GM19372 (cell line): Measurements from ENCODE around the gene PPP1R26.
"Not testable (repeated sequence)": the region's sequence is repeated elsewhere in the genome, so short reads cannot be mapped to it uniquely, and the experiment has no call there.

Experiments
- ATAC-seq: cut with Tn5 transposase; IDR thresholded peaks from one replicate; pipeline ENCODE4 v1.9.1; 2021; ENCODE audit warnings: mild to moderate bottlenecking, low read depth, moderate library complexity; ENCODE audit not compliant: unreplicated experiment

Gene PPP1R26

DNA sequence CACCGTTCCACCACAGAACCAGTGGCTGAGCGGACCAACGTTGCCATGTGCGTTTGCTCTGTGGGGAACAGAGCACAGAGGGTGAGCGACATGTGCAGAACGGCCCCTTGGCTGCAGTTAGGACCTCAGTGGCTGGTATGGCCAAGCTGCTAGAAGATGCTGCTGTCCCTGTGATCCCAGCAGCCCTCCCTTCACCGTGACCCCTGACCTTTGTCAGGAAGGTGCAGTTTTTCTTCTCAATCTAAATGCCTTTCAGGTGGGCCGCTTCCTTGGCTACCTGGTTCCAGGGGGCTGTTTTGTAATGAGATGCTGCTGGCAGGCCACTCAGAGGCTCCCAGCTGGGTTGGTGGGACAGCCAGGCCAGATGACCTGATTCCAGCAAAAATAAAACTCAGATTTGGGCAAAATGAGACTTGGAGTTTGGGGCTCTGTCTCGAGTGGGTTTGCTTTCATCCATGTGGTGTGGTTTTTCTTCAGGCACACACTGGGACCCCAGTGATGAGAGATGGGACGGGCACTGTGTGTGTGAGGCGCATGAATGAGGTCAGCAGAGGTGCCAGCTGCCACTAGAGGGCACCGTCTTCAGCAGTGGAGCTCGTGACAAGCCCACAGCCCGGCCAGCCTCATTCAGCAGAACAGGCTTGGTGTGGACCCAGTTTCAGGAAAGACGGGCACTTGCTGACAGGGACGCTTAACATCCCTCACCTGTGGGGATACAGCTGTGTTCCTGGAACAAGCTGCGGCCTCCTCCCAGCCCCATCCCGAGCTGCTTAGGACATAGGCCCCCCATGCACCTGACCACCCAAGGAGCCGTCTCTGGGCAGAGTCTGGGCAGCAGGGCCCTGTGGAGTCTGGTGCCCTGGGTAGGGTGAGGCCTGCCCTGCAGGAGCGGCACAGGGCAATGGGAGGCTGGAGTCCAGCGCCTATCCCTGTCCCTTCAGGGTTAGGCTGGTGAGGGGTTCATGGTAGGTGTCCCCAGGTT is 25.0 kb downstream of the PPP1R26 start:
- no peak for ATAC-seq

DNA sequence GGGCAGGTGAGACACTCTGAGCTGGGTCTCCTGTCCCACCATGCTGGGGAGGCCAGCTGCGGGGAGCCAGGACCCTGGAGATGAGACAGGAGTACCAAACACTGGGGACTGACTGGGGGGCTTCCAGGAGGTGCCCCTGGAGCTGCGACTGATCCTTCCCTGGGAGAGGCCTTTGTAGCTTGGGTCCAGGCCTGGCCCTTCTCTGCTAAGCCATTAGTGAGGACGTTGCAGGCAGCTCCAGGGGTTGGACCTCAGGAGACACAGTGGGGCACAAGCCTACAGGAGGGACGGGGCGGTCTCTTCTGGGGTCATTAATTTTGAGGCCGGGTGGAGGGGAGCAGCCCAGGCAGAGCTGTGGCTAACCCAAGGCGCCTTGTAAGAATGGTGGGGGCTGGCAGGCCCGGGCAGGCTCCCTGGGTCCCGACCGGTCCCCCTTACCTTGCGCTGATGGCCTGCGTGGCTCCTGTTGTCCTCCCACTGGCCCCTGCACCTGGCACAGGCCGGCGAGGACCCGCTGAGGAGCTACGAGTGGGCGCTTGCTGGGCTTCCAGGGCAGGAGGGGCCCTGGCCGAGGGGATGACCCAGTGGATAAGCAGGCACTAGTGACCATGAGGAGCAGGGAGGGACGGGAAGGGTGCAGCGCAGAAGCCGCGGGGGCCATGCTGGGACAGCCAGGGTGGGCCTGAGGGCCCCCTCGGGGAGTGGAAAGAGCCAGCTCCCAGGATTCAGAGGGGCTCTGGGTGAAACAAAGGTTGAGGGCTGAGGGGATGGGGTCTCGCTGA is 26.0 kb downstream of the PPP1R26 start:
- ATAC-seq: no peak

DNA sequence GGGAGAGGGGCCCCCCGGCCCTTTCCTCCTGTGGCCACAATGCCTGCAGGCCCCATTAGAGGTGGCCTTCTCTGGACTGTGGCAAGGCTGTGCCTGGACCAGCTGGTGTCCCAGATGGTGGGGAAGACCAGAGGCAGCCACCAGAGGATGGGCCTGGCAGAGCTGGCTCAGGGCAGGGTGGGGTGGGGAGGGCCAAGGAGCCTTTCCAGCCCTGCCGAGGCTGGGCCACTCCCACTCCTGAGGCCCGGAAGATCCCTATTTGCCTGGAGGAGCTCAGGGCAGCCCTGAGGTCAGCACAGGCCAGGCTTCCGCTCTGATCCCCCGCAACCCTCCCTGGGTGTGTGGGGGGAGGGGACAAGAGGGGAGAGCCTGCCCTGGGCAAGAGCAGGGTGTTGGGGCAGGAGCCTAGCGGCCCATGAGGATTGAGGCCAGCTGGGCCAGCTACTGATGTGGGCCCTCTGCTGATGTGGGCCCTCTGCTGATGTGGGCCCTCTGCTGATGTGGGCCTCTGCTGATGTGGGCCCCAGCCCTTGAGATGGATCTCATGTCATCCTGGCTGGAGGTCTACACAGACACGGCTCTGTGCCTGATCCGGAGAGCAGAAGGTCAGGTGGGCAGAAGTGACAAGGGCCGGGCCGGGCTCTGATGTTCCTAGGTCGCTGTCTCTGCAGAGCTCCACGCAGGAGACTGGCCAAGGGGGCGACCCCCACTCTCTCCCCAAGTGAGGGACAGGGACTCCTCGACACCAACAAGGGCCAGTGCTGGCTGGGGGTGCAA is 26.9 kb downstream of the PPP1R26 start:
- ATAC-seq: no peak

DNA sequence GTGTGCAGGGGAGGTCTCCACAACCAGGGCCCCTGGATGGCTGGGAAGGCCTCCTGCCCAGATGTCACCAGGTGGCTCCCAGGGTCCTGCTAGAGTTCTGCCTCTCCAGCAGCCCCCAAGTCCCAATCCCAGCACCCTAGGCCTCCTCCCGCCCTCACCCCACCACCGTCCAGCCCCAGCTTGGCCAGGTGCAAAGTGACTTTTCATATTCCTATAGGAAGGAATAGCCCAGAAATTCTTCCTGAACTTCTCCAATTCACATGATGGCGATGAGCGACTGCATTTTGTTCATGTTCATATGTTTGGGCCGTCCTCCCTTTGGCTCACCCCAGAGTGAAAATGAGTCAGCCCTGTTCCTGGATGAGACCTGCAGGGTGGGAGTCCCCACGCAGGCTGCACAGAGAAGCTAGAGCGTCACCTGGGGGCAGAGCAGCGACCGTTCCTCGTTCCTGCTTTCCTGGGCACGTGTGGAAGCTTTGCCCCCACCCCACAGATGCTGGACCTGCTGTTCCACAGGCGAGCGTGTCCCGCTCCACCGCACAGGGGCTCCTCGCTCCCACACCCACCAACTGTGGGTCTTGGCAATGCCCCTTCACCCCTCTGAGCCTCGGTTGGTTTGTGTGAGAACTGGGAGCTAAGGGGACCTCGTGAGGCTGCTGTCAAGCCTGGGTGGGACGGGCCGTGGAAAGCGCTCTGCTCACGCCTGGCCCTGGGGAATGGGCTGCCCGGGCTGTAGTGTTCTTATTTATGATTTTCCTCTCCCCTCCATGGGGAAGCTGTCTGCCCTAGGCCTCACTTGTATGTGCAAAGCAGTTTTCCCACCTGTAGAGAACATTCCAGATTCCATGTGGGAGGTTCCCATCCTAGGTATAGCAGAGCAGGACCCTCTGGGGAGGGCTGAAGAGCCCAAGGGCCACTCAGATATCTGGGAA is 27.8 kb downstream of the PPP1R26 start:
- no peak for ATAC-seq

DNA sequence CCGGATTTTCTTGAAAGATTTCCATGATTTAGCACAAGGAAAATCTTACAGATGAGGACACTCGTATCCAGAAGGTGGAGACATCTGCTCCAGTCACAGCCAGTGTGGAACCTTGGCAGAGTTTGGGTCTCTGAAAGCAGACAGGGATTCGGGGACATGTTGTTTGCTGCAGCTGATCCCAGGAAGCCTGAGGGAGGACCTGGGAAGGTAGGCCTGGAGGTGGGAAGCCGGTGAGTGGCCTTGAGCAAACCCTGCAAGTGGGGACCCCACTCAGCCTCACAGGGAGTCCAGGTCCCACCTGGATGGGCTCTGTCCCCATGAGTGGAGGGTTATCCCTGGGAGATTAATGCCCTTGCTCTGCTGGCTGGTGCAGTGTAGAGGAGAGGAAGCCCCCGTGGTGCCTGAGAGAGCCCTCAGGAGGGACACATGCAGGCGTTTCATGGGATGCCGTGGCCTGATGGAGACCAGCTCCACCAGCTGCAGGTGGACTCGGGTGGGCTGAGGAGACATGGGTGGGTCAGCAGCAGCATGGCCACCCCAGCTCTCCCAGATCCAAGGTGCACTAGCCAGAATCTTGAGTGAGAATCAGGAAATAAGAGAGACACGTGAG is 28.7 kb downstream of the PPP1R26 start:
- ATAC-seq: no peak

DNA sequence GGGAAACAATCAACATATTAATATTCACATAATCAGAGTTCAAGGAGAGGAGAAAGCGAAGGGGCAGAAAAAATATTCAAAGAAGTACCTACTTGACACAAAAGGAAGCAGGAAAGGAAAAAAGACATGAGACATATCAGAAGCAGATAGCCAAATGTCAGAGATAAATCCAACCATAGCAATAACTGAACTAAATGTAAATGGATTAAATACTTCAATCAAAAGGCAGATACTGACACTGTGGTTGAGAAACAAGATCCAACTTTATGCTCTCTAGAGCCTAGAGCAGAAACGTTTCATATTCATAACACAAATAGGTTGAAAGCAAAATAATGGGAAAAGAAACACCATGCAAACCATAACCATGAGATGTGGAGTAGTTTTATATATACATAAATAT is 29.9 kb downstream of the PPP1R26 start:
- ATAC-seq: no peak

DNA sequence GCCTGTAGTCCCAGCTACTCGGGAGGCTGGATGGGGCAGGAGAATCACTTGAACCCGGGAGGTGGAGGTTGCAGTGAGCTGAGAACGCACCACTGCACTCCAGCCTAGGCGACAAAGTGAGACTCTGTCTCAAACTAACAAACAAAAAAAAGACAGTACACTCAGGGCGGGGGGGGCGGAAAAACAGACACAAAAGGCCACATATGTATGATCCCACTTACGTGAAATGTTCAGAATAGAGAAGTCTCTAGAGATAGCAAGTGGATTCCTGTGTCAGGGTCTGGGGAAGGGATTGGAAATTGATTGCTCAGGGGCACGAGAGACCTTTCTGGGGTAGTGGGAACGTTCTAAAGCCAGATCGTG is 32.6 kb downstream of the PPP1R26 start:
- ATAC-seq: no peak

DNA sequence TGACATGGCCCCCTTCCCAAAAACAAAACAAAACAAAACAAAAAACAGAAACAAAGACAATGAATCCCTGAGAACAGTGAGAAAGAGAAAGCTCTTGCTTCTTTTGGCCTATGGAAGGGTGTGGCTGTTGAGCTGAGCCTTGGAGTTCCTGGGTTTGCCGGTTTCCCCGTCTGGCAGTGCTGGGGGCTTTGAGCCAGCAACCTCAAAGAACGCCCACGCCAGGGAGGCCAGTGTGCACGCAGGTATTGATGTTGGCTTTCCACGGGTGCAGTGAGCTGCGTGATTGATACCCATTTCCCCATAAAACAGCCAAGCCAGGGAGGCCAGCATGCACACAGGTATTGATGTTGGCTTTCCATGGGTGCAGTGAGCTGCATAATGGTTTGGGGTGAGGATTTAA is 33.3 kb downstream of the PPP1R26 start:
- no peak for ATAC-seq

DNA sequence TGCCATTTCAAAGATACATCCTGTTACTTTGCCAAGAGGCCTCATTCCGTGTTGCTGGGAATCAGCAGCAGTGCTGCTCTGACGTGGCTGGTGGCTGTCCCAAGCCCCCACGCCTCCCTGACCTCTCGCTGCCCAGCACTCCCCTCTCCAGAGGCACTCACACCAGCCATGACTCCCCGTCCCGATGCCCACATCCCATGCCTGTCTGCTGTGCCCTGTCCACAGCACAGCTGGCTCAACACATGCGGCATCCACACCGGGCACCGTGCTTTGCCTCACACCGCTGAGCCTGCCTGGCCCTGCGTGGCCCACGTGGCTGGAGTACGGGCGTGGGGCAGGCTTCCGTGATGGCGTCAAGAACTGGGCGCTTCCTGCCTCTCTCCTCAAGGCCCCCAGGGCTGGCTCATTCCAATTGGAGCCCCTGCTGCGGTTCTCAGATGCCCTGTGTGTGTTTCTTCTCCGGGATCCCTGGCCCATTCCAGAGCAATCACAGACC is 33.8 kb downstream of the PPP1R26 start:
- no peak for ATAC-seq

DNA sequence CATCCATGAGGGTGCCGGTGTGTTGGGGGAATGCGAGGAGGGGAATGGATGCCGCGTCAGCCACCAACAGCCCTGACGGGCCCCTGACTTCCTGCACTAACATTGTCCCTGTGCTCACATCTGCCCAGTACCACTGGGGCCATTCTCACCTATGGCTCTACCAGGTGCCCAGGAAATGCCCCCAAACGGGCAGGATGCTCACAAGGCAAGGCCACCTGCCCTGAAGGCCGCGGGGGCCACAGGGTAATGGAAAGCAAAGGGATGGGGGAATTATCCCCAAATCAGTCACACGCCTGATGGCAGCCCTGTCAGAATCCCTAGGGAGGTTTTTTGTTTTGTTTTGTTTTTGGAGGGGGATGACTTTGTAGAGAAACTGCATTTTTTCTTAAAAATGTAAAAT is 34.3 kb downstream of the PPP1R26 start:
- ATAC-seq: not testable (repeated sequence)

DNA sequence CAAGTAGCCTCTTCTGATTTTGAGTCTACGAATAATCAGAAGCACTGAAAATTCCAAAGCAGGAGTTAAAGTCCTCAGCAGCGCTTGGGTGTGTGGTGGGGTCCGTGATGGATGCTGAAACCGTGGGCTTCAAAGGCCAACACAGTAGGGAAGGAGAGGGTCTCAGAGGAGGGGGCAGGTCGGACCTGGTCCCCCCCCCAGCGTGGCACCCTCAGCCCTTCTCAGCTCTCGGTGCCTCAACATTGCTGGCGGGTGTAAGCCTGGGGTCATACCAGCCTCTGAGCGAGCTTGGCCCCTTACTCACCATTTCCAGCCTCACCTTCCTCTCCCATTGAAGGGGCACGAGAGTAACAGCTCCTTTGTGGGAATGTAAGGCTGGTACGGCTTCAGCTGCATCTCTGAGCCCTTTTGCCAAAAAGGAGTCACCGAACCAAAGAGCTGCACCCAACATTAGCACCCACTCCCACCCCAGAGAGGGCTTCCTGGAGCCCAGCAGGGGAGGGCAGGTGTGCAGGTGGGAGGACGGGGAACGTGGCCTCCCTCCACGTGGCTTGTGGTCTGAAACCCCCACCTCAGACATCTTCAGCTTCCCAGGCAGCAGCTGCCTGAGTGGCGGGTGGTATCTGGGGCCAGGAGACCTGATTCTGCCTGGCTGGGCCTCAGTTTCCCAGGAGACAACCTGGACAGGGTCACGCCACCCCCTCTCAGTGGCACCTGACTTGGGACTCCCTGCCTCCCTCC is 34.9 kb downstream of the PPP1R26 start:
- no peak for ATAC-seq

DNA sequence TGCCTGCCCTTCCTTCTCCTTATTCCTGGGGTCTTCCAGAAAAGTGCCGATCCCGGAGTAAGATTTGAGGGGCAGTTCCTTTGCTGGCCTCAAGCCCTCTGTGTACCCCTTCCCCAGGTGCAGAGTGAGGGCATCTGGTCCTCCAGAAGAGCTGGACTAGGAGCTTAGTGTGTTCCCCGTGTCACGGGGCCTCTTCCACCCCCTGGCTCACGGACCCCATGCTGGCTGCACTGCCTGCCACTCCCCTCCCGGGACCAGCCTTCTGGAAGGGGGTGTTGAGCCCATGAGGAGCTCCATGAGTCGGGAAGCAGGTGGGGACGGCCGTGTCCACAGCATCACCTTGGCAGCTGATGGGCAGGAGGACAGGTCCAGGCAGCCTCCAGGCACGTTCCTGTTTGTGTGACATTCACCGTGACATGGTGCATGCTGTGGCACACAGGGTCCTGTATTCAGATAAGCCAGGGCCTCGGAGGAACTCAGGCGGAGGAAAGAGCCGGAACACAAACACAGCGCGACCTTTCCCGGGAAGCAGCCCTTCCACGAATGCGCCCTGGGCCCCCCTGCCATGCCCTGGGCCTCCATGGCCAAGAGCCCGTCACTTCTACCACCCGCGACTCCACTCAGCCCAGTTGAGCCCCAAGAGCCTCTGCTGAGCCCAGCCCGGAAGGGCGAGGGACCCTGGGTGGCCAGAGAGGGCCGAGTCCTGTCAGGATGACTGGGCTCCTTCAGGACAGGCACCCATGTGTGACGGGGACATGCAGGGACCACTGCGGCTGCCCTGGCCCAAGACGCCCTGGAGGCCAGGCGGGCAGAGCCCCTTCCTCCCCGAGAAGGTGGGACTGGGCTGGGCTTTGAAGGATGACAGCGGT is 35.7 kb downstream of the PPP1R26 start:
- no peak for ATAC-seq

DNA sequence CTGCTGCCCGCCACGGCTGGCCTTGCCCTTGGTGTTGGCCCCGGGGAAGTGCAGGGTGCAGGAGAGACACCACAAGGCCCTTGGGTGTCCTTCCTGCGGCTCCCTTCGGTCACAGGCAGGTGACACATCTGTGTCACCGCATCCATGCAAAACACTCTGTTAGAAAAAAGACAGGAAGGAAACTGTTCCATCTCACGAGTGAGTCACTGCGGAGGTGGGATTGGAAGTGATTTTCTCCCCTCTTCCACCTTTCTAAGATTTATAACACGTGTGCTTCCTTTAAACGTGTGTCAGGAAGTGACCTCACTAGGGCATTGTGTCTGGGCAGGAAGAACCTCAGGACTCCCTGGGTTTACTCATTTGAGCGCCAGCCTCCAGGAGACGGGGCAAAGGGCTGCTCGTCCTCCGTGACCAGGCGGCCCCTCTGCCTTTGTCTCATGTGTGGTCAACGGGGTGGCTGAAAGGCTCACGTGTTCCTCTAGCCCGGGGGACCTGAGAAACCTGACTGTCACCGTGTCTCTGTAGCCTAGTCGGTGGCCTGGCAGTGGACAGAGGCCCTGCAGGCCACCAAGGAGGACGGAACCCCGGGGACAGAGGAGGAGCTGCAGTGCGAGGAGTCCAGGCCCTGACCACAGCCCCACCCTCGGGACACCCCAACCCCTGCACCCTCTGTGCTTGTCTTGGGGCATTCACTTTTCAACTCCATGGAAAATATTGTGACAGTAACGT is 36.7 kb downstream of the PPP1R26 start:
- ATAC-seq: no peak

DNA sequence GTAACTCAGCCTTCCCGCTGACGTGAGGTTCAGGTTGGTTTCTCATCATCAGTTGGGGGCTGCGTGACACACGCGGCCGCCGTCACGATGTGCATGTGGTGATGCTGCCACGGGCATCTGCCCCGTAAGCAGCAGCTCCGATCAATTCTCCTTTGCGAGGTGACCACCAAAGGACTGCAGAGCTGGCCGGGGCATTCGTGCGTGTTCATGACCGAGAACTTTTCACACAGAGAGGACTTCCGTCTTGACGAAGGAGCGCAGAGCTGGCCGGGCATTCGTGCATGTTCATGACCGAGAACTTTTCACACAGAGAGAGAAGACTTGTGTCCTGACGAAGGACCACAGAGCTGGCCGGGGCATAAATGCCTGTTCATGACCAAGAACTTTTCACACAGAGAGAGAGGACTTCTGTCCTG is 37.8 kb downstream of the PPP1R26 start:
- no peak for ATAC-seq

DNA sequence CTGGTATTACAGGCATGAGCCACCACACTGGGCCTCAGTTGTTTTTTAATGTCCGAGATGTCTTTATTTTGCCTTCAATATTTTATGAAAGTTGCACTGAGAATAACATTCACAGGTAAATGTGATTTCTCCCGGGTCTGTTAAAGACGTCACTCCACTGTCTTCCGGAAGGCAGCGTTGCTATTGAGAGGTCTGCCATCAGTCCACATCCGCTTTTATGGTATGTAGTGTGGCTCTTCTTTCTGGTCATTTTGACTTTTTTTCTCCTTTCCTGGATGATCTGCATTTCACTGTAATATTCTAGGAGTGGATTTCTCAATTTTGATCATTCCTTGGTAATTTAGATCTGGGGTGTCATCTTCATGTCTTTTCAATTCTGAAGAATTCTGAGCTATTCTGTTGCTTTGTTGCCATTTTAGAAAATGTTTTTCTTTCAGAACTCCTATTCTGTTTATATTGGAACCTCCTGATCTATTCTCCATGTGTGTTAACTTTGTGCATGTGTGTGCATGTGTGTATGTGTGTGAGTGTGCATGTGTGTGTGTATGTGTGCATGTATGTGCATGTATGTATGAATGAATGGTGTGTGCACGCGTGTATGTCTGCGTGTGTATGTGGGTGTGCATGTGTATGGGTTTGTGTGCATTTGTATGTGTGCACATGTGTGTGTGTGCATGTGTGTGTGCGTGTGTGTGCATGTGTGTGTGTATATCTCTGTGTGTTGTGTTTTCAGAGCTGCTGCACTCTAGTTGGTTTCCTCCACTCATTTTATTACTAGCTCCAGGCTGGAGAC is 39.8 kb downstream of the PPP1R26 start:
- no peak for ATAC-seq

DNA sequence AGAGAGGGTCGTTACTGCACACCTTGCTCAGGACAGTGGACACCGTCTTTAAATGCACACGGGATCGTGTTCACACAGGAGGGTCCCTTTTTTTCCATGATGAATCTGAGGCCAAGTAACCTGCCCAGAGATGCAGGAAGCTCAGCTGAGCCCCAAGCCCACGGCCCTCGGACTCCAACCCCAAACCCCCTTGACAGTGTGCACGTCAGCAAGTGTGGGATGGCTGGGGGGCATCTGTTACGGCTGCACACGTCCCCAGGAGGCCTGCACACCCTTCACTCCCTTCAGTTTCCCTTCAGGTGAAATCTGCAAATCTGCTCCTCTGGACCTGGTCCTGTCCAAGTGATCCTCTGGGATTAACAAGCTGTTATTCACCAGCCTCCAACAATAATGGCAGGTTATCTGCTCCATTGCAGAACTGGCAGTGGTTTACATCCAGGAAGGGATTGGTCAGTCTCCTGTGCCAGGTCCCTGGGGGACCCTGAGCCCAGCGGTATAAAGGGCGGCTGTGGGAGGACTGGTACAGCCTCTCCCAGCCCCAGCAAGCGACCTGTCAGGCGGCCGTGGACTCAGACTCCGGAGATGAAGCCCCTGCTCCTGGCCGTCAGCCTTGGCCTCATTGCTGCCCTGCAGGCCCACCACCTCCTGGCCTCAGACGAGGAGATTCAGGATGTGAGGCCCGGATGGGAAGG is 41.5 kb downstream of the PPP1R26 start, which contains the start of gene LCN1:
Gene LCN1 (plus strand): TSS at position 525 of the 692 bp plus-strand sequence. CDS start 58 bp downstream, at position 583.
- no peak for ATAC-seq
